Iris pigment epithelial cell (primary cell): Measurements from ENCODE around the gene JRKL.
"Not testable (repeated sequence)": the region's sequence is repeated elsewhere in the genome, so short reads cannot be mapped to it uniquely, and the experiment has no call there.

Source experiments
- DNase-seq: peaks from one replicate; pipeline ENCODE4 v3.0.0-alpha.2; 2011; ENCODE audit warnings: low read depth

The JRKL gene

DNA sequence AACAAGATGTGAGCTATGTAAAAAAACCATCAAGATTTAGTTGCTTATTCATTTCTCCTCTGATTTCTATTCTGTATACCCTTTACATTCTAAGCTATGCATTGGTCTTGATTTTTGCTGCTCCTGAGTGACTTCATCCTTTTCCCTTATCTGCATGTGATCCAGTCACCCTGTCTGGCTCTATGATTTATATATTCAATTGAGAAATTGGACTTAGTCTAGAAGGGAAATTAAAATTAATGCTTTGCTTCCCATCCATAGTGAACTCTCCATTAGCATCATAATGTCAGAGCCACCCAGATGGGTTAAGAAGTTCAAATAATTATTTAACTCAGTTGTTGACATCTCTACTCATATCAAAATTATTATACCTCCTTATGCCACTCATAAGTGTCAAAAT lies 5.0 kb downstream of the JRKL start:
- DNase-seq = no peak

DNA sequence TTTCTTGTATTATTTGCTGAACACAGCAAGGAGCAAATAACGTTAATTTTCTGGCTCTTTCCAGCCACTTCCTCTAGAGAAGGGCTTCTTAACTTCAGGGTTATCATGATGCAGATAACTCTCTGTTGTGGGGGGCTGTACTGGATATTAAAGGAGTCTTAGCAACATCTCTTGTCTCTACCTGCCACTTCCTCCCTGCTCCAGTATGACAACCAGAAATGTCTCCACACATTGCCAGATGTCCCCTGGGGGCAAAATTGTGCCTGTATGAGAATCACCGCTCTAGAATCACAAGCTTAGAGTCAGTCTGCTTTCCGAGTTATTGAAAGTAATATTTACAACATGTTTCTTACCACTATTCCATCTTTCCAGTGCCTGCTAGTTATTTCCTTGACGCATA lies 6.8 kb downstream of the JRKL start:
- DNase-seq = no peak

- no peak for DNase-seq
Observed at GRCh38 chr11:96397863-96398262, 8.1 kb downstream of the JRKL start.

DNA sequence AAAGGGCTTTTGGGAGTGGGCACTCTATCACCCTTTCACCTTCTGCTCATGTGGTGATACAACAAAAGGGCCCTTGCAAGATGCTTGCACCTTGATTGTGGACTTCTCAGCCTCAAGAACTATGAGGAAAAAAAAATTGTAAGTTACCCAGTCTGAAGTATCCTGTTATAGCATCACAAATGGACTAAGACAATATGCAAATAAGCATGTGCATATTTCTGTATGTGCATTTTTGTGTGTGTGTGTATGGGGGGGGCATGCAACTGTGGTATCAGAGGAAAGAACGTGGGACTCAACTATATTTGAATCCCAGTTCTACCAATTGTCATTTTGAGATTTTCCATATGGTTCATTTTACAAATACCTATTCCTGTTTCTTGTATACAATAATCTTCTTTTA lies 10.9 kb downstream of the JRKL start:
- no peak for DNase-seq

DNA sequence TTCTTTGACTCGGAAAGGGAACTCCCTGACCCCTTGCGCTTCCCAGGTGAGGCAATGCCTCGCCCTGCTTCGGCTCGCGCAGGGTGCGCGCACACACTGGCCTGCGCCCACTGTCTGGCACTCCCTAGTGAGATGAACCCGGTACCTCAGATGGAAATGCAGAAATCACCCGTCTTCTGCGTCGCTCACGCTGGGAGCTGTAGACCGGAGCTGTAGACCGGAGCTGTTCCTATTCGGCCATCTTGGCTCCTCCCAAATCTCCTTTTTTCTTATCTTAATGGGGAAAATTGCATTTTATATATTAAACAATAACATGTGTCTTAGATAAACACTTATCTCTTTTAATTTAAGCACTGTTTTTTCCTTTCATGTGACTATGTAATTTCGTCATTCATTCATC lies 21.6 kb downstream of the JRKL start:
- not testable (repeated sequence) for DNase-seq

DNA sequence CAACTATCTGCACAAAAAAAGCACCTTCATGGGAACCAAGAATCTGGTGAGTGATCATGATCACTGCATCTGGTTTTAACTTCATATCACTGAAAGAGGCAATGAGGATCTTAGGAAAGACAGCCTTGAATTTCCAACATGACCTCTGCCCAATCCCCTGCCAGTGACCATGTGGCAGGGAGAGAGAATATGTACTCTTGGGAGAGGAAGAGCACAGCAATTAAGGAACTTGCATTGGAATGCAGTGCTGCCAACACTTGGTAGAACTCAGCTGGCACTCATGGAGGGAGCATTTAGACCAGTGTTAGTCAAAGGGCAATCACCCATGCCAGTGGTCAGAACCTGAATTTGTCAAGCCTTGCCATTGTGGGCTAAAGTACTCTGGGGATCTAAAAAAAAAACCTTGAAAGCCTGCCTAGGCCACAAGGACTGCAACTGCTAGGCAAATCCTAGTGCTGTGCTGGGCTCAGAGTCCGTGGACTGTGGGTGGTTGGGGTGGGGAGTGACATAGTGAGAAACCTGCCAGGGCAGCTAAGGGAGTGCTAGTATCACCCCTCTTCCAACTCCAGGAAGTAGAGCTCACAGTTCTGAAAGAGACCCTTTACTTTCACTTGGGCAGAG lies 23.1 kb downstream of the JRKL start:
- DNase-seq = no peak

- no peak for DNase-seq
Observed at GRCh38 chr11:96413408-96413807, 23.6 kb downstream of the JRKL start.

- DNase-seq = peak; percentile 66
Observed at GRCh38 chr11:96424693-96425092, 34.9 kb downstream of the JRKL start.

DNA sequence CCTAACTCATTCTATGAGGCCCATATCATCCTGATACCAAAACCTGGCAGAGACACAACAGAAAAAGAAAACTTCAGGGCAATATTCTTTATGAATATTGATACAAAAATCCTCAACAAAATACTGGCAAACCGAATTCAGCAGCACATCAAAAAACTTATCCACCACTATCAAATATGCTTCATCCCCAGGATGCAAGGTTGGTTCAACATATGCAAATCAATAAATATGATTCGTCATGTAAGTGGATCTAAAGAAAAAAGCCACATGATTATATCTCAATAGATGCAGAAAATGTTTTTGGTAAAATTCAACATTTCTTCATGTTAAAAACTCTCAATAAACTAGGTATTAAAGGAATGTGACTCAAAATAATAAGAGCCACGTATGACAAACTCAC lies 40.9 kb downstream of the JRKL start:
- no peak for DNase-seq

DNA sequence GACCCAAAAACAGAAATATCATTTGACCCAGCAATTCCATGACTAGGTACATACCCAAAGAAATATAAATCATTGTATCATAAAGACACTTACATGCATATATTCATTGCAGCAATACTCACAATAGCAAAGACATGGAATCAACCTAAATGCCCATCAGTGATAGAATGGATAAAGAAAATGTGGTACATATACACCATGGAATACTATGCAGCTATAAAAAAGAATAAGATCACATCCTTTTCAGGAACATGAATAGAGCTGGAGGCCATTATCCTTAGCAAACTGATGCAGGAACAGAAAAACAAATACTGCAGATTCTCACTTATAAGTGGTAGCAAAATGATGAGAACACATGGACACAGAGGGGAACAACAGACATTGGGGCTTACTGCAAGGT lies 42.8 kb downstream of the JRKL start:
- not testable (repeated sequence) for DNase-seq
